OCI-LY1 (cell line): ENCODE results near the gene SDC1.

Experiments used
- CTCF ChIP-seq: fragments of 200-600 bp; sonication (generic), shearing (Covaris generic); IDR thresholded peaks from 2 replicates; pipeline ENCODE4 v1.5.1; 2017; ENCODE audit warnings: mild to moderate bottlenecking, antibody characterized with exemption, low read length, moderate library complexity, mixed read lengths
- EZH2 ChIP-seq: fragments of 200-600 bp; sonication (generic), shearing (Covaris generic); IDR thresholded peaks from 2 replicates; pipeline ENCODE4 v1.8.0; 2017; ENCODE audit warnings: borderline replicate concordance, mixed run types, mild to moderate bottlenecking, antibody characterized with exemption, low read length, moderate library complexity, mixed read lengths

GRCh38 chr2:20173064-20173463 lies 51.9 kb downstream of the SDC1 start:
- no peak for TF ChIP-seq CTCF
- TF ChIP-seq EZH2: no peak
